Stimulated activated CD4-positive, alpha-beta T cell treated with anti-CD3 and anti-CD28 coated beads, Interleukin-4, amount 100 ng/mL, for 4 hours (primary cell): ENCODE data around the gene TMEM135.

ENCODE experiments used
- DNase-seq, 2 experiments: peaks; one replicate each; pipeline ENCODE4 v3.0.0-alpha.2; 2020

Gene TMEM135

DNA sequence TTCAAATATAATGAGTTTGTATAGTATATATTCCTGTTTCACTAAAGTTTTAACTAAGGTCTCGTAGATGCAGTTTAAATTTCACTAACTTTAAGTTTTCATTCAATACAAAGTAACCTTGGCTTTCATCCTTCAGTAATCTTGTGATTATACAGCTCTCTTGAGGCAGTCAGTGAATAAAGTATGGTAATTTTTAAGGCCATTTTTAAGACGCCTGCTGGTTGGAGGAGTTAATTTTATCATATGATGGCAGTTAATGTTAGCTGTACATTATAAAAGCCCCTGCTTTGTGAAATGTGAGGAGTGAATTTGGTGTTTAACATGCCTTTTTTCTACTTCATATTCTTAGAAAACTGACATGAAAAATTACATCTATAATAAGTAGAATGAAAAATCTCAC is 163.6 kb downstream of the TMEM135 start:
- no peak for DNase-seq

DNA sequence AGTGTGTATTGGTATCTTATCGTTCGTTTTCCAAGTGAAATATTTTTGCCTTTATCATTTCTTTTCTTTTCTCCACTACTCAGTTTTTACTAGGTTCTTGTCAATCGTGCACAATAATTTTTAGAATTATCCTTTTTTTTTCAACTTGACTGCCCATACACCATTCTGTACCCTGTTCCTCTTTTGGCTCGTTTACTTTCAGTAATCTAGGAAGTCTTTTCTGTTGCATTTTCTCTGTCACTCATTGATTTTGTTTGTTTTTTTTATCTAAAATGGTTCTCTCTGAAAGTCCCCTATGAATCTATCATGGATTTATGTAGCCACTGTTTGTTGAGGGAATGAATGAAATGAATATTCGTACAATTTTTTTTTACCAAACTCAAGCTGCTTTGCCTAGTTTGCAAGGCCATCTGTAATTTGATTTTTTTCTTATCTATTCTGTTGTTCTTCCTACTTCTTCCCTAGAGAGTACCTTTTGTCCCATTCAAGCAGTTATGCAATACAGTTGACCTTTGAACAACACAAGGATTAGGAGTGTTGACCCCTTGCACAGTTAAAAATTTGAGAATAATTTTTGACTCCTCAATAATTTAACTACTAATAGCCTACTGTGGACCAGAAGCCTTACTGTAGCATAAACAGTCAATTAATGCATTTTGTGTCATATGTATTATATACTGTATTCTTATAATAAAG is 166.3 kb downstream of the TMEM135 start:
- no peak for DNase-seq

DNA sequence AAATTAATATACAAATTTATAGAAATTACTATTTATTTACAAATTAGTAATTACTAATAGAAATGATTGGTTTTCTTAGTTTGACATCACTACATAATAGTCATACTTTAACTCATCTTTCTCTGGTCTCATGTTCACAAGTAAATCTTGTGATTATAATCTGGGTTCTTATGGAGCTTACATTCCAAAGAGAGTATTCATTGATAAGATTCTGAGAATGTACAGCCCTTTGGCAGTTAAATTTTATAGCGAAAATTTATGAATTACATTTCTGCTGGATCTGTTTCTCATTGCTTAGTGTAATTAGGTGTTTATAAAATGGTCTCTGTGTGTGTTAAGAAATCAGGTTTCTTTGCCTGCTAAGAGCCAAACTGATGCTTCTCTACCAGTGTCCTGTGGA is 175.2 kb downstream of the TMEM135 start:
- DNase-seq, result no peak

DNA sequence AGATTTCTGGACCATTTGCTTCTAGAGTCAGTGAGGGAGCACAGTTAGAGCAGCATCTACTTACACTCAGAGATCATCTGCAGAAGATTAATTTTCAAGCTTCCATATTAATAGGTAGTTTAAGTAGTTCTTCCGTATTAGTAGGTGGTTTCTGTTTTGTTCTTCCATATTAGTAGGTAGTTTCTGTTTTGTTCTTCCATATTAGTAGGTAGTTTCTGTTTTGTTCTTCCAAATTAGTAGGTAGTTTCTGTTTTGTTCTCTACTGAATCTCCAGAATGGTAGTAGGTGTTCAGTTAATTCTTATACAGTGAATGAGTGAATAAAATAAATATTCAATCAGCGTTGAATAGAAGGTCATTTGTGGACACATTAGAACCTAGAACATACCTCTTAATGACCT is 175.7 kb downstream of the TMEM135 start:
- no peak for DNase-seq

- no peak for DNase-seq
Measured at GRCh38 chr11:87215236-87215635, 177.5 kb downstream of the TMEM135 start.

- DNase-seq, result no peak
Measured at GRCh38 chr11:87219266-87219665, 181.5 kb downstream of the TMEM135 start.

DNA sequence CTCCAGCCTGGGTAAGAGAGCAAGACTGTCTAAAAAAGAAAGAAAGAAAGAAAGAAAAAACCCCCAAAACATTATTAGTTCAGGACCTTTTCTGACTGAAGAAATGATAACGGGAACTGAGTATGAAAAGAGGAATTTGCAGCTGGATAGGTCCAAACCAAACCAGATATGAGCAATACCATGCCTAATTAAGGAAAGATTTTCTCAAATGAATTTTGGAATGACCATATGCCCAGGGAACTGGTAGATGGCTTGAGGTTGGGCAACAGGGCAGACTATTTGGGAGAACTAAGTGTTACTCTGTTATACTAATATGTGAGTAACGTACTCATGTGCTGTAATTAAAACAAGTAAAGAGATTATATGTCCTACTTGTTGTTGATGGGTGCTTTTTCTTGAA is 186.1 kb downstream of the TMEM135 start:
- no peak for DNase-seq

GRCh38 chr11:87224486-87224885 is 186.8 kb downstream of the TMEM135 start:
- DNase-seq, result no peak

- DNase-seq, result no peak
Measured at GRCh38 chr11:87228820-87229219, 191.1 kb downstream of the TMEM135 start.

DNA sequence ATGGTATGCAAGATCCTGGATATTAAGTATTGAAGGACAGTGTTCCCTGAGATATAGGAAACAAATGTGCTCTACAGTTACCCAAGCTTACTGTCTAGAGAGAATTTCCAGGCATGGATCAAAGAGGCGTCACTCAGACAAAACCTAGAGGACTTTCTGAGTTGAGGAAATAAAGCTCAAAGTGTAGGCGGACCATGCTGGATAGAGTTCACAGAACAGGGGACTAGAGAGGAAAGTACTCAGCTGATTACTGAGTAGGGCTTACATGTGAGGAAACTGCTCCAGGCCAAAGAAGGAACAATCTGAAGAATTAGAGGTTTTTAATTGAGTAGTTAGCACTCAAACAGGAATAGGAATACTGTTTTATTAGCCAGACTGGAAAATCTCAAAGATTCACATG is 193.3 kb downstream of the TMEM135 start:
- no peak for DNase-seq

- DNase-seq, result no peak
Measured at GRCh38 chr11:87232320-87232719, 194.6 kb downstream of the TMEM135 start.

- no peak for DNase-seq
Measured at GRCh38 chr11:87235366-87235765, 197.6 kb downstream of the TMEM135 start.

GRCh38 chr11:87236368-87236767 is 198.6 kb downstream of the TMEM135 start:
- DNase-seq, result no peak

DNA sequence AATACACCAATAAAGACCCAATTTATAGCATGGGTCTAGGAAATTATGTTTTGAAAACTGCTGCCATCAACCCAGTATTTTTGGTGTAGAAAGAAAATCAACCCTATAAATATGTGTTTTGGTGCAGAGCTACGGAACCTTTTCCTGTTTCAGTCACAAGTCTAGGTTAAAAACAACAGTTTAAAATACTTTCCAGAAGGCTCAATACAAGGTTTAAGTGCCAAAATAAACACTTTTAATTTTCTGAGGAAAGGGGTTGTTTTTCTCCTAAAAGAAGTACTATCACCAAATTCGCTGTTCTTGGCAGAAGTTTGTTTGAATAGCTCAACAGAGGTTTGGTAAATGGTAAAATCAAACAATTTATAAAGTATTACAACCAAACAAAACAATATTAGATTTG is 201.3 kb downstream of the TMEM135 start:
- no peak for DNase-seq

GRCh38 chr11:87239531-87239930 is 201.8 kb downstream of the TMEM135 start:
- DNase-seq, result no peak

DNA sequence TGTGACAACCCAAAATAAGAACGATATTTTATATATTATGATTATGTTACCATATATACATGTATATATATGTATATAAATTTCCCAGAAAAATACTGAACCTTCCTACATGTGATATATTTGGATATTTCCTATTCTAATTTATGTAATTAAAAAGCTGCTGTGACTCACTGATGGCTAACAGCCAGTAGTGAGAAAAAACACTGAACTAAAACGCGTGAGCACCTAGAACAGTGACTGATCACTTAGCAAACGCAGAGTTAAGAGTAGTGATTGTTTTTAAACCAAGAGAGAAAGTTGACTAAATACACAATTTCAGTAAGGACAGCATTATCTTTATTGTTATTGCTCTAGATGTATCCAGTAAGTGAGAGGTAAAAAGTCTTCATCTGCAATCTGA is 213.8 kb downstream of the TMEM135 start:
- no peak for DNase-seq

GRCh38 chr11:87252869-87253268 is 215.1 kb downstream of the TMEM135 start:
- no peak for DNase-seq

- no peak for DNase-seq
Measured at GRCh38 chr11:87254562-87254961, 216.8 kb downstream of the TMEM135 start.

DNA sequence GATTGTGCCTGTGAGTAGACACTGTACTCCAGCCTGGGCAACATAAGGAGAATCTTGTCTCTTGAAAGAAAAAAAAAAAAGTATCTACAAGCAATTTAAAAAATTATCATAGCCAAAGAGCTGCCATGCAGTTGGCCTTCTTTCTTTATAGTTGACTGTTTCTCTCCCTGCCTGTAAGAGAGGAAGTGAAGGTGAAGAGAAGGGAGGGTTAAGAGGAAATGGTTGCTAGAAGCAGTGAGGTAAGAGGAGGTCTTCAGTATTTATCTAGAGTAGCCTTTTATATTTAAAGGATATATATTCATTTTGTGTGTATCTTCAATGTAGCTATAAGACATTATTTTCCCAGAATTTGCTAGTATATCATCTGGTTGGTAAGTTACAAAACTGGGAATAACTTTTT is 217.9 kb downstream of the TMEM135 start:
- DNase-seq, result no peak

GRCh38 chr11:87256694-87257340 is 219.1 kb downstream of the TMEM135 start:
- DNase-seq, result no peak

DNA sequence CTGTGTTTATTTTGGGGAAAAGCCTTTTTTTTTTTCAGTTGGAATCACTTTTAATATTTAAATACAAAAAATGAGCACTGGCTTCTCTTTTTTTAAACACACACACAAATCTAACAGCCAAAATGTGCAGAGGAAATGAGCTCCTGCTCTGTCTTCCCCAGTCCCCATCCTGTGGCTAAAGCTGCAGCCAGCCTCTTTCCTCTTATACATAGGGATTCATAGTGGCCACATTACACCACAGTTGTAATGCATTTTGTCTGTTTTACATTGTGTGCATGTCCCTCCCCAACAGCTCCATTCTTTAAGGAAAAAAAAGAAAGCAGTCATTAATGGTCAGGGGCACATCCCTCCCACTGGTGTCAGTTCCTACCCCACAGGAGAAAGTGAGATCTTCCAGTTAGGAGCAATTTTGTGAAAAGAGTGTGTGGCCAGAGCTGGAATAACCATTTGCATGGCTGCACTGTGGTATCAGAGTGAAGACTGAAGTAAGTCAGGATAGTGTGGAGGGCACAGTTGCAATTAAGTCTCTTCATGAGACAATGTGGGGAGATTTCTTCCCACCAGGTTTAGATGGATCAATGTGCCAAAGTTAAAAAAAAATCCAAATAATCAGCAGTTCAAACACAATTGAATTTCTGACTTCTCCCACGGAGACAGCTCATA is 220.6 kb downstream of the TMEM135 start:
- DNase-seq, result no peak

DNA sequence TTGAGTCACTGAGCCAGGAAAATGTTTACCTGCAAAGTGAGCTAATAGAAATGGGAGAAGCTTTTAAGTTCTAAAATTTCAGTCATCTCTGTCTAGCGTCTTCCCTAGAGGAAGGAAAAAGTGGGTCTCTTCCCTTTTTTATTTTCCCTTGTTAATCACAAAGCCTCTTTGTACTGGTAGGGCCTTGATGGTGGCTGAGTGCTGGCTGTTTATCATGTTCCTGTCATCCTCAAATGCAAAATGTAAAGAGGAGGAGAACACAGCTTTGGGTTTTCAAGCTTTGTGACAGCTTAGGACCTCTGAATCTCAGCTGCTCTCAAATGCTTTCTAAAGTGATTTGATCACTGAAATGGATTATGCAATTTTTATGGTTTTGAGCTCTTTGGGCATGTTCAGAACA is 222.0 kb downstream of the TMEM135 start:
- DNase-seq, result no peak

GRCh38 chr11:87260811-87261210 is 223.1 kb downstream of the TMEM135 start:
- no peak for DNase-seq

DNA sequence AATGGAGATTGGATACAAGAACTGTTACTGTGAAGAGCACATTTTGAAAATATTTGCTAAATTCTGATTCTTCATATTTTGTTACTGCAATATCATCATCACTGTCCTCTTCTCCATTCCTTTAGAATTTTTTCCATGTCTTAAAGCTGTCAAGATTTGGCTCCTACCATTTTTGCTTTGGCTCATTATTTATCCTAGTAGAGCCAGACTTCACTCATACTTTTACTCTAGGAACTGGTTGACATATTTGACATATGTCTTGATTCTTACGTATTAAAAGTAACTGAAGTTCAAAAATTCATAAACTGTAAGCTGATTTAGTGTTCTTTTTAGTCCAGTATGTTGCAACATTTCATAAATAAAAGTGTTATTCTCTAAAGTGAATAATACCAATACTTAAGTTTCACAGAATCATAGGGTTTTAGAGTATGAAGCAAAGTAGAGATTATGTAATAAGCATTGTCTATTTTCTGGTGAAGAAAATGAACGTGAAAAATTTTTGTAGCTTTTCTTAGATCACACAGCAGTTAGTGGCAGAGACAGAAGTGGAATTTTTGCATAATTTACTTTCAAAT is 225.6 kb downstream of the TMEM135 start:
- DNase-seq, result no peak
